Tibial nerve (tissue), 4 donors: ENCODE results near the gene PDHB. TPM values are rescaled to one million over a fixed set of nuclear protein-coding genes. Genes with fewer than 3 reads are reported as not detected.
A peak's percentile ranks its signal among the peaks of the same experiment; 100 is the strongest.

ENCODE experiments used
- DNase-seq, 2 donors: peaks; one replicate each; pipeline ENCODE4 v3.0.0-alpha.2; 2019; ENCODE audit warnings: low spot score in 2 of 2
- H3K27ac ChIP-seq, 4 donors: fragments of 200-600 bp; sonication (generic) in 3 of 4; one replicate each; pipeline ENCODE4 v1.5.1; 2017 to 2019; ENCODE audit warnings: mild to moderate bottlenecking in 1 of 4
- H3K27me3 ChIP-seq, 2 donors: fragments of 200-600 bp; sonication (generic) in 1 of 2; one replicate each; pipeline versions ENCODE4 v1.5.1 to v1.6.0; 2017 to 2019
- H3K36me3 ChIP-seq, 3 donors: fragments of 200-600 bp; sonication (generic); one replicate each; pipeline ENCODE4 v1.5.1; 2018 to 2019
- H3K4me1 ChIP-seq, 4 donors: fragments of 200-600 bp; sonication (generic) in 3 of 4; one replicate each; pipeline ENCODE4 v1.5.1; 2017 to 2019
- H3K4me3 ChIP-seq, 4 donors: fragments of 200-600 bp; sonication (generic) in 3 of 4; one replicate each; pipeline ENCODE4 v1.5.1; 2017 to 2019; ENCODE audit warnings: mild to moderate bottlenecking in 1 of 4, moderate library complexity in 1 of 4
- H3K9me3 ChIP-seq, 4 donors: fragments of 200-600 bp; sonication (generic) in 3 of 4; one replicate each; pipeline ENCODE4 v1.5.1; 2017 to 2019
- CTCF ChIP-seq, 5 experiments: fragments of 200-600 bp in 3 of 5; fragments of 450-650 bp in 2 of 5; sonication (generic) in 3 of 5; IDR thresholded peaks; one replicate each; pipeline ENCODE4 v1.5.1; 2016 to 2019; ENCODE audit warnings: antibody characterized with exemption in 5 of 5, mild to moderate bottlenecking in 3 of 5, moderate library complexity in 2 of 5
- EP300 ChIP-seq, 2 donors: sonication (generic); formaldehyde crosslinking; IDR thresholded peaks; one replicate each; pipeline ENCODE4 v1.6.1; 2017; ENCODE audit warnings: antibody characterized with exemption in 2 of 2, mild to moderate bottlenecking in 1 of 2
- POLR2A ChIP-seq, 2 donors: fragments of 450-650 bp; IDR thresholded peaks; one replicate each; pipeline ENCODE4 v1.6.1; 2017; ENCODE audit warnings: antibody characterized with exemption in 2 of 2, mild to moderate bottlenecking in 2 of 2, moderate library complexity in 2 of 2
- WGBS, 2 donors: methylation state at CpG; one replicate each; pipeline ENCODE4 v1.1.5; 2018; 5-methylcytosine and 5-hydroxymethylcytosine counted together
- total RNA-seq, 4 donors: library from RNA; depleted of rRNA; stranded (reverse); fragments of >200 nt; gene quantifications; one replicate each; pipeline ENCODE4 v1.1.0, GENCODE V29; 2016

The PDHB gene
- total RNA-seq, 4 donors from 2014 or later, result 49.8 to 66.7 (median 55.6) TPM

- Histone ChIP-seq H3K36me3 (peaks cover 0 to 8% (median 7%) of the 10 kb centered on the region in 3 donors), H3K27ac (peak overlapping the region in 3 of 4 donors; percentile 67 to 88 (median 87)), H3K9me3 (no peaks in the 10 kb centered on the region), H3K27me3 (no peaks in the 10 kb centered on the region), H3K4me1 (peaks cover 0 to 66% (median 24%) of the 10 kb centered on the region in 4 donors), H3K4me3 (peak overlapping the region in 1 of 4 donors; percentile 2)
- no peak for TF ChIP-seq CTCF (IDR thresholded peaks at IDR 0.05)
- TF ChIP-seq POLR2A (IDR thresholded peaks at IDR 0.05), result no peak
- TF ChIP-seq EP300 (IDR thresholded peaks at IDR 0.05), result peak in 1 of 2 donors; percentile 22
- no peak for DNase-seq
Measured at GRCh38 chr3:58388550-58389091, 45.0 kb downstream of the PDHB start.

- H3K27me3 ChIP-seq, result no peaks in the 10 kb centered on the region
- no peaks in the 10 kb centered on the region for H3K9me3 ChIP-seq
- H3K4me3 ChIP-seq, result peak overlapping the region in 1 of 4 donors; percentile 2
- H3K4me1 ChIP-seq, result peaks cover 0 to 73% (median 24%) of the 10 kb centered on the region in 4 donors
- H3K36me3 ChIP-seq, result peaks cover 0 to 7% (median 5%) of the 10 kb centered on the region in 3 donors
- DNase-seq, result no peak
- H3K27ac ChIP-seq, result peak overlapping the region in 3 of 4 donors; percentile 67 to 88 (median 87)
- TF ChIP-seq POLR2A (IDR thresholded peaks at IDR 0.05), result no peak
- TF ChIP-seq CTCF (IDR thresholded peaks at IDR 0.05), result no peak
- no peak for TF ChIP-seq EP300 (IDR thresholded peaks at IDR 0.05)
- 46 to 48% methylated on average over 6 of the region's 6 CpGs for WGBS, 2 donors
Measured at GRCh38 chr3:58387650-58388546, 45.7 kb downstream of the PDHB start.

GRCh38 chr3:58386626-58387365 is 46.8 kb downstream of the PDHB start:
- 56 to 60% methylated on average over 3 of the region's 3 CpGs for WGBS, 2 donors
- no peaks in the 10 kb centered on the region for H3K9me3 ChIP-seq
- no peaks in the 10 kb centered on the region for H3K27me3 ChIP-seq
- no peak for DNase-seq
- no peak overlapping the region for H3K4me3 ChIP-seq
- H3K27ac ChIP-seq, result peak overlapping the region in 3 of 4 donors; percentile 67 to 88 (median 87)
- TF ChIP-seq CTCF (IDR thresholded peaks at IDR 0.05) (no peak), EP300 (IDR thresholded peaks at IDR 0.05) (no peak), POLR2A (IDR thresholded peaks at IDR 0.05) (no peak)
- H3K4me1 ChIP-seq, result peaks cover 0 to 67% (median 21%) of the 10 kb centered on the region in 4 donors
- peaks cover 0 to 2% (median 0%) of the 10 kb centered on the region in 3 donors for H3K36me3 ChIP-seq

GRCh38 chr3:58384381-58385090 is 49.1 kb downstream of the PDHB start:
- H3K27ac ChIP-seq, result peak overlapping the region in 2 of 4 donors; percentile 32 to 68
- WGBS, 2 donors, result 78 to 86% methylated on average over 3 of the region's 3 CpGs
- no peak for TF ChIP-seq EP300 (IDR thresholded peaks at IDR 0.05)
- TF ChIP-seq POLR2A (IDR thresholded peaks at IDR 0.05), result no peak
- no peak for TF ChIP-seq CTCF (IDR thresholded peaks at IDR 0.05)

More at GRCh38 chr3:58384381-58385090, 49.1 kb downstream of the PDHB start:
- H3K36me3 ChIP-seq, result no peaks in the 10 kb centered on the region
- no peaks in the 10 kb centered on the region for H3K9me3 ChIP-seq
- no peak overlapping the region for H3K4me3 ChIP-seq
- H3K4me1 ChIP-seq, result peaks cover 0 to 54% (median 20%) of the 10 kb centered on the region in 4 donors
- no peak for DNase-seq
- H3K27me3 ChIP-seq, result no peaks in the 10 kb centered on the region
